HL-60 (cell line): ENCODE measurements around the gene AKAP1.

Experiments
- DNase-seq, 2 experiments: peaks; one replicate each; pipeline ENCODE4 v3.0.0-alpha.2; 2010 to 2020; ENCODE audit warnings: low read depth in 1 of 2, low spot score in 1 of 2
- H3K27ac ChIP-seq: fragments of 250-450 bp; sonication (Bioruptor Pico); replicated peaks from 2 replicates; pipeline ENCODE4 v1.5.1; 2020; ENCODE audit warnings: mild to moderate bottlenecking, moderate library complexity
- H3K27me3 ChIP-seq: fragments of 250-450 bp; sonication (Bioruptor Pico); 2 replicates; pipeline ENCODE4 v1.5.1; 2021; ENCODE audit warnings: mild to moderate bottlenecking, moderate library complexity; ENCODE audit not compliant: insufficient read depth, poor library complexity, severe bottlenecking
- H3K4me3 ChIP-seq: replicated peaks from 2 replicates; pipeline ENCODE4 v1.5.1; 2011; ENCODE audit warnings: mild to moderate bottlenecking, control low read depth, low read length; ENCODE audit not compliant: insufficient read depth
- CTCF ChIP-seq: IDR thresholded peaks from one replicate; pipeline ENCODE4 v1.5.1; 2011; ENCODE audit warnings: low read length, control low read depth, inconsistent platforms; ENCODE audit not compliant: insufficient read depth
- GABPA ChIP-seq: IDR thresholded peaks from 2 replicates; pipeline ENCODE4 v1.6.1; 2012; ENCODE audit warnings: low read depth
- POLR2AphosphoS5 ChIP-seq: IDR thresholded peaks from 2 replicates; pipeline ENCODE4 v1.6.1; 2012; ENCODE audit warnings: low read depth
- REST ChIP-seq: IDR thresholded peaks from 2 replicates; pipeline ENCODE4 v1.6.1; 2012; ENCODE audit warnings: low read depth; ENCODE audit not compliant: insufficient replicate concordance
- SPI1 ChIP-seq: IDR thresholded peaks from 2 replicates; pipeline ENCODE4 v1.6.1; 2012; ENCODE audit warnings: low read depth, mild to moderate bottlenecking, borderline replicate concordance

AKAP1 gene

GRCh38 chr17:57143361-57143760 is 58.3 kb downstream of the AKAP1 start:
- Histone ChIP-seq H3K27me3 (no peaks in the 10 kb centered on the region), H3K4me3 (no peak overlapping the region), H3K27ac (no peak overlapping the region)
- no peak for DNase-seq
- TF ChIP-seq SPI1, result no peak
- no peak for TF ChIP-seq GABPA
- TF ChIP-seq POLR2AphosphoS5, result no peak
- TF ChIP-seq CTCF, result no peak
- no peak for TF ChIP-seq REST

- Histone ChIP-seq H3K27me3 (no peaks in the 10 kb centered on the region), H3K4me3 (no peak overlapping the region), H3K27ac (no peak overlapping the region)
- TF ChIP-seq SPI1 (no peak), POLR2AphosphoS5 (no peak), REST (no peak), CTCF (no peak), GABPA (no peak)
- DNase-seq, result no peak
Measured at GRCh38 chr17:57143919-57144318, 58.9 kb downstream of the AKAP1 start.

GRCh38 chr17:57144567-57144966 is 59.5 kb downstream of the AKAP1 start:
- Histone ChIP-seq H3K27ac (no peak overlapping the region), H3K4me3 (no peak overlapping the region), H3K27me3 (no peaks in the 10 kb centered on the region)
- TF ChIP-seq GABPA, result no peak
- TF ChIP-seq CTCF, result no peak
- no peak for TF ChIP-seq REST
- no peak for TF ChIP-seq POLR2AphosphoS5
- no peak for TF ChIP-seq SPI1
- no peak for DNase-seq
